Body of pancreas (tissue), 4 donors: ENCODE measurements around the gene RABIF. TPM values are rescaled to one million over a fixed set of nuclear protein-coding genes. Genes with fewer than 3 reads are reported as not detected.
A peak's percentile ranks its signal among the peaks of the same experiment; 100 is the strongest.

Experiments used
- ATAC-seq: fragments of 150-250 bp; one replicate; pipeline ENCODE4 v1.9.1; 2016
- DNase-seq, 4 donors: peaks; one replicate each; pipeline ENCODE4 v3.0.0-alpha.2; 2019
- H3K27ac ChIP-seq, 4 donors: fragments of 200-600 bp; sonication (generic); 1 replicate in 3 of 4; 2 replicates in 1 of 4; pipeline versions ENCODE4 v1.5.1 to v1.6.1; 2016 to 2019; ENCODE audit warnings: mild to moderate bottlenecking in 1 of 4, mixed read lengths in 1 of 4, moderate library complexity in 1 of 4
- H3K27me3 ChIP-seq, 2 donors: fragments of 200-600 bp; sonication (generic); one replicate each; pipeline ENCODE4 v1.6.0; 2016; ENCODE audit warnings: mild to moderate bottlenecking in 1 of 2
- H3K36me3 ChIP-seq, 2 donors: fragments of 200-600 bp; sonication (generic); replicated peaks in 1 of 2; 2 replicates each; pipeline ENCODE4 v1.5.1; 2016; ENCODE audit warnings: low read depth in 2 of 2; ENCODE audit not compliant: insufficient read depth in 1 of 2
- H3K4me1 ChIP-seq: fragments of 200-600 bp; sonication (generic); one replicate; pipeline ENCODE4 v1.6.0; 2016
- H3K4me3 ChIP-seq, 2 donors: fragments of 200-600 bp; sonication (generic); 1 replicate in 1 of 2; 2 replicates in 1 of 2; pipeline ENCODE4 v1.5.1; 2016 to 2019
- H3K9me3 ChIP-seq, 3 donors: fragments of 200-600 bp; sonication (generic); 1 replicate in 2 of 3; 2 replicates in 1 of 3; pipeline ENCODE4 v1.5.1; 2016
- POLR2A ChIP-seq, 3 donors: fragments of 450-650 bp; IDR thresholded peaks; one replicate each; pipeline ENCODE4 v1.6.1; 2016; ENCODE audit warnings: antibody characterized with exemption in 3 of 3, mild to moderate bottlenecking in 2 of 3
- WGBS, 2 donors: methylation state at CpG; one replicate each; pipeline ENCODE4 v1.1.5; 2017; 5-methylcytosine and 5-hydroxymethylcytosine counted together
- intact Hi-C: fragments of 100-400 bp; cut with DNase I; formaldehyde crosslinking; loops from one replicate; pipeline ENCODE4 v1.15.1; 2023
- total RNA-seq, 2 donors: library from RNA; depleted of rRNA; stranded (reverse); fragments of >200 nt; gene quantifications; one replicate each; pipeline ENCODE4 v1.1.0, GENCODE V29; 2016
- TF ChIP-seq, protein P1 (sequence below), 7 experiments: fragments of 450-650 bp in 4 of 7; fragments of 200-600 bp in 3 of 7; sonication (generic) in 3 of 7; IDR thresholded peaks; one replicate each; pipeline ENCODE4 v1.5.1; 2016 to 2019; ENCODE audit warnings: antibody characterized with exemption in 7 of 7

Gene RABIF
- total RNA-seq, 2 donors from 2014 or later = 2.6 to 4.0 TPM

DNA sequence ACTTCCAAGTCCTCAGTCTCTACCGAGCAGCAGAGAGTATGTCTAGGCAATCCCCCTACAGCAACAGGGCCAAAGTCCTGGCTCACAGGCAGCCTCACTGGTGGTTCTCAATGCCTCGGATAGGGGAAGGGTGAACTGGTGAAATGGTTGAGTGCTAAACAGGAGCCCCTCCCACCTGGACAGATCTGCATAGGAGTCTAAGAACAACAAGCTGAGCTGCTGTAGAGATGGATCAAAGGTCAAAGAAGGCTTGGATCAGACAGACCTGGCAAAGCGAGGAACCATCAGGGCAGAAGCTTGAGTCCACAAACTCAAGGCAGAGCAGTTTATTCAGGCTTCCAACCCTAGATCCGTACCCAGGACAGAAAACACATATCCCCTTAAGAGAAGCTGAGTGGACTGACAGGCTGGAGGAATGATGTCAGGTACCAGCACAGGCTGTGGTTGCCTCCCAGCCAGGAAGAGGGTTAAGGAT lies 31.8 kb downstream of the RABIF start:
- 51 to 60% methylated on average over 4 of the region's 4 CpGs for WGBS, 2 donors
- no peaks in the 10 kb centered on the region for H3K27me3 ChIP-seq
- TF ChIP-seq POLR2A (IDR thresholded peaks at IDR 0.05) = no peak
- TF ChIP-seq, protein P1, sequence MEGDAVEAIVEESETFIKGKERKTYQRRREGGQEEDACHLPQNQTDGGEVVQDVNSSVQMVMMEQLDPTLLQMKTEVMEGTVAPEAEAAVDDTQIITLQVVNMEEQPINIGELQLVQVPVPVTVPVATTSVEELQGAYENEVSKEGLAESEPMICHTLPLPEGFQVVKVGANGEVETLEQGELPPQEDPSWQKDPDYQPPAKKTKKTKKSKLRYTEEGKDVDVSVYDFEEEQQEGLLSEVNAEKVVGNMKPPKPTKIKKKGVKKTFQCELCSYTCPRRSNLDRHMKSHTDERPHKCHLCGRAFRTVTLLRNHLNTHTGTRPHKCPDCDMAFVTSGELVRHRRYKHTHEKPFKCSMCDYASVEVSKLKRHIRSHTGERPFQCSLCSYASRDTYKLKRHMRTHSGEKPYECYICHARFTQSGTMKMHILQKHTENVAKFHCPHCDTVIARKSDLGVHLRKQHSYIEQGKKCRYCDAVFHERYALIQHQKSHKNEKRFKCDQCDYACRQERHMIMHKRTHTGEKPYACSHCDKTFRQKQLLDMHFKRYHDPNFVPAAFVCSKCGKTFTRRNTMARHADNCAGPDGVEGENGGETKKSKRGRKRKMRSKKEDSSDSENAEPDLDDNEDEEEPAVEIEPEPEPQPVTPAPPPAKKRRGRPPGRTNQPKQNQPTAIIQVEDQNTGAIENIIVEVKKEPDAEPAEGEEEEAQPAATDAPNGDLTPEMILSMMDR (IDR thresholded peaks at IDR 0.05) = no peak
- ATAC-seq (no peak), DNase-seq (no peak)
- no peak overlapping the region for H3K27ac ChIP-seq
- intact Hi-C loops = no loop called here
- peaks cover 15% of the 10 kb centered on the region for H3K4me1 ChIP-seq
- no peaks in the 10 kb centered on the region for H3K9me3 ChIP-seq
- H3K4me3 ChIP-seq = no peak overlapping the region
- no peaks in the 10 kb centered on the region for H3K36me3 ChIP-seq

DNA sequence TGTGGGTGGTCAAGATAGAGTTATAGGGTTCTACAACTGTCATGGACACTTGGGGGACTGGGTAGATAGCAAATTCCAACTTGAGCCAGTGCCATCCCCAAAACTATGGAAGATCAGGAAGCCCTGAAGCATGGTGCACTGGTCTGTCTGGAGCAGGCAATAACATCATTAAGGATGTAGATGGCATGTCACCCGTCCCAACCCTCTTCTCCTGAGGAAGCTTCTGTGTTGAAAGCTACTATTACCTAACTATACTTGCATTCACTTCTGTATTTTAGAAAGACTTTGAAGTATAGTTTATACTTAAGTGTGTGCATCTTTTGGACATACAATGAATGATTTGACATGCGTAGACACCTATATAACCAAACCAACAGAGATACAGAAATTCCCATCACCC lies 32.9 kb downstream of the RABIF start:
- no peak for ATAC-seq
- intact Hi-C loops = no loop called here

DNA sequence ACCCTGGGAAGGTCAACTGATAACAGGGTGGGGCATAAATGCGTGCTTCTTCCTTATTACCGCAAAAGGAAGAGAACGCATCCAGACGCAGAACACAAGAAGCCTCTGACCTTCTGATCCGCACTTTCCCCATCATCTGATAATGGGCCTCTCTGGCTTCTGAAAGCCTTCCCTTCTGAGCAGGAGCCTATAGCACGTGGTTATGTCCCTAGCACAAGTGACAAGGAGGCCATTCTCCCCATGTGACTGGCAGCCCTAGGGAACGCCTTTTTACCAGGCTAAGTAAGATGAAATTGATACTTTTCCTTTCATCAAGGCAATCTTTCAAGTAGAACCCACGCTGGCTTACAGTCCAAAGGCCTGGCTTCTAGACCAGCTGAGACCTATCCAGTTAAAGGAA lies 34.2 kb downstream of the RABIF start:
- H3K36me3 ChIP-seq = no peaks in the 10 kb centered on the region
- H3K4me3 ChIP-seq = no peak overlapping the region
- no peak for ATAC-seq
- TF ChIP-seq POLR2A (IDR thresholded peaks at IDR 0.05) = no peak
- TF ChIP-seq, protein P1 (IDR thresholded peaks at IDR 0.05) = no peak
- intact Hi-C loops = no loop called here
- no peaks in the 10 kb centered on the region for H3K4me1 ChIP-seq
- DNase-seq = no peak
- WGBS, 2 donors = 85 to 91% methylated on average over 8 of the region's 8 CpGs
- H3K27ac ChIP-seq = no peak overlapping the region
- H3K9me3 ChIP-seq = no peaks in the 10 kb centered on the region
- no peaks in the 10 kb centered on the region for H3K27me3 ChIP-seq

More for the DNA sequence above, 32.9 kb downstream of the RABIF start:
- H3K4me1 ChIP-seq = peaks cover 7% of the 10 kb centered on the region
- H3K27ac ChIP-seq = no peak overlapping the region
- TF ChIP-seq, protein P1 (IDR thresholded peaks at IDR 0.05) = no peak
- no peak for TF ChIP-seq POLR2A (IDR thresholded peaks at IDR 0.05)
- H3K9me3 ChIP-seq = no peaks in the 10 kb centered on the region
- 86 to 93% methylated on average over 2 of the region's 2 CpGs for WGBS, 2 donors
- no peaks in the 10 kb centered on the region for H3K27me3 ChIP-seq
- H3K36me3 ChIP-seq = no peaks in the 10 kb centered on the region
- DNase-seq = no peak
- no peak overlapping the region for H3K4me3 ChIP-seq

DNA sequence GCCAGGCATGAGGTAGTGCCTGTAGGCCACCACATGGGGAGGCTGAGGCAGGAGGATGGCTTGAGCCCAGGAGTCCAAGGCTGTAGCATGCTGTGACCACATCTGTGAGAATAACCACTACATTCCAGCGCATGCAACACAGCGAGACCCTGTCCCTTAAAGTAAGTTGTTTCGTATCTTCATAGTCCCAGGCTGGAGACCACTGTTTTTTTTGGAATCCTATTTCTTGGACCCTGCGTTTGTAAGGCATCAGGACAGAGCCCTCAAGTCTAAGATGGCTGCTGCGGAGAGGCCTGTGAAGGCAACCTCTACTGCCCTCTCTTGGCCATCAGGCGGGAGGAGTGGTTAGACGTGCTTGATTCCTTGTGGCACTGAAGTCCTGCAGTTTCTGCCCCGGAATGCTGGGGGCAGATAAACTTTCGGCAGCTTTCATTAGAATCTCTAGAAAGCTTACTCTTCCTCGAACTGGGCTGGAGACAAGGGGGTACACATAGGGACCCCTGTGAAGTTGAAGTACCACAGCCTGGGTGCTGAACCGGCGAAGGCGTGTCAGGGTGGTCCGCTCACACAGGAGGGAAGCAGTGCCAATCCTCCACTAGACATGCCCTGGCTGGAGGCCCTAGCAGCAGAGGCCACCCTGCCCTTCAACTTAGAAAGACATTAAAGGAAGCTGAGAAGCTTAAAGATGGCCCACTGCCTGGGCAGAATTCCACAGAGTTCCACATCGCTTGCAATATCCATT lies 36.6 kb downstream of the RABIF start:
- H3K4me1 ChIP-seq = no peaks in the 10 kb centered on the region
- no peak overlapping the region for H3K27ac ChIP-seq
- intact Hi-C loops = no loop called here
- no peaks in the 10 kb centered on the region for H3K27me3 ChIP-seq
- no peaks in the 10 kb centered on the region for H3K36me3 ChIP-seq
- TF ChIP-seq, protein P1 (IDR thresholded peaks at IDR 0.05) = peak in 5 of 7 experiments; percentile 14 to 44 (median 34)
- TF ChIP-seq POLR2A (IDR thresholded peaks at IDR 0.05) = no peak
- ATAC-seq = peak; percentile 35
- 57 to 58% methylated on average over 14 to 15 of the region's 15 CpGs for WGBS, 2 donors
- no peak overlapping the region for H3K4me3 ChIP-seq
- no peaks in the 10 kb centered on the region for H3K9me3 ChIP-seq
- DNase-seq = peak; percentile 33 to 51 (median 42)
